H9 (cell line): Measurements from ENCODE around the gene TRMT11. TPM values are rescaled to one million over a fixed set of nuclear protein-coding genes. Genes with fewer than 3 reads are reported as not detected.

Experiments used
- DNase-seq: peaks from one replicate; pipeline ENCODE4 v3.0.0-alpha.2; 2017
- H2AFZ ChIP-seq: one replicate; pipeline ENCODE4 v1.6.1; 2013; ENCODE audit warnings: mild to moderate bottlenecking, low read length, control low read depth, moderate library complexity
- H2AK5ac ChIP-seq: 2 replicates; pipeline ENCODE4 v1.6.1; 2013; ENCODE audit warnings: low read length, control low read depth, mixed read lengths; ENCODE audit not compliant: insufficient read length
- H2BK120ac ChIP-seq: one replicate; pipeline ENCODE4 v1.6.1; 2013; ENCODE audit warnings: low read depth, mild to moderate bottlenecking, low read length, control low read depth, inconsistent platforms; ENCODE audit not compliant: poor library complexity, severe bottlenecking
- H2BK12ac ChIP-seq: 2 replicates; pipeline ENCODE4 v1.6.1; 2013; ENCODE audit warnings: low read length, control low read depth, mixed read lengths, low read depth; ENCODE audit not compliant: insufficient read length
- H2BK15ac ChIP-seq: 2 replicates; pipeline ENCODE4 v1.6.1; 2013; ENCODE audit warnings: low read depth, low read length, control low read depth
- H2BK20ac ChIP-seq: one replicate; pipeline ENCODE4 v1.6.1; 2013; ENCODE audit warnings: low read depth, mild to moderate bottlenecking, low read length, control low read depth, inconsistent platforms; ENCODE audit not compliant: poor library complexity, severe bottlenecking
- H2BK5ac ChIP-seq: 2 replicates; pipeline ENCODE4 v1.6.1; 2013; ENCODE audit warnings: low read length, control low read depth, mixed read lengths; ENCODE audit not compliant: insufficient read length
- H3K14ac ChIP-seq: 2 replicates; pipeline ENCODE4 v1.6.1; 2013; ENCODE audit warnings: low read length, control low read depth; ENCODE audit not compliant: insufficient read depth
- H3K18ac ChIP-seq: 2 replicates; pipeline ENCODE4 v1.6.1; 2013; ENCODE audit warnings: low read depth, mild to moderate bottlenecking, mixed read lengths, low read length, control low read depth; ENCODE audit not compliant: insufficient read length
- H3K23ac ChIP-seq: 2 replicates; pipeline ENCODE4 v1.6.1; 2013; ENCODE audit warnings: low read length, control low read depth, mixed read lengths, low read depth; ENCODE audit not compliant: insufficient read length
- H3K23me2 ChIP-seq: 2 replicates; pipeline ENCODE4 v1.6.1; 2013; ENCODE audit warnings: low read depth, mild to moderate bottlenecking, mixed read lengths, low read length, control low read depth; ENCODE audit not compliant: insufficient read length, poor library complexity, severe bottlenecking
- H3K27ac ChIP-seq: 2 replicates; pipeline ENCODE4 v1.5.1; 2013; ENCODE audit warnings: low read length, control low read depth, mixed read lengths, low read depth; ENCODE audit not compliant: insufficient read length
- H3K27me3 ChIP-seq: 2 replicates; pipeline ENCODE4 v1.6.1; 2013; ENCODE audit warnings: low read length, control low read depth, inconsistent platforms; ENCODE audit not compliant: insufficient read depth
- H3K4ac ChIP-seq: 2 replicates; pipeline ENCODE4 v1.6.1; 2013; ENCODE audit warnings: low read depth, mild to moderate bottlenecking, control low read depth, inconsistent platforms, low read length, moderate library complexity
- H3K4me1 ChIP-seq: 2 replicates; pipeline ENCODE4 v1.6.1; 2013; ENCODE audit warnings: low read length, control low read depth, inconsistent platforms; ENCODE audit not compliant: insufficient read depth
- H3K4me2 ChIP-seq: 2 replicates; pipeline ENCODE4 v1.6.1; 2013; ENCODE audit warnings: low read length, control low read depth, mixed read lengths; ENCODE audit not compliant: insufficient read length, insufficient read depth
- H3K56ac ChIP-seq: 2 replicates; pipeline ENCODE4 v1.6.1; 2013; ENCODE audit warnings: low read depth, mild to moderate bottlenecking, mixed read lengths, low read length, control low read depth; ENCODE audit not compliant: insufficient read length
- H3K79me1 ChIP-seq: 2 replicates; pipeline ENCODE4 v1.6.1; 2013; ENCODE audit warnings: low read depth, mild to moderate bottlenecking, moderate library complexity, low read length, control low read depth, inconsistent platforms; ENCODE audit not compliant: insufficient read depth, poor library complexity, severe bottlenecking
- H3K79me2 ChIP-seq: 2 replicates; pipeline ENCODE4 v1.6.1; 2013; ENCODE audit warnings: low read length, control low read depth, inconsistent platforms; ENCODE audit not compliant: insufficient read depth
- H3K9ac ChIP-seq: 2 replicates; pipeline ENCODE4 v1.6.1; 2013; ENCODE audit warnings: low read length, control low read depth, mixed read lengths; ENCODE audit not compliant: insufficient read length; ENCODE audit errors: extremely low read depth
- H3K9me3 ChIP-seq: one replicate; pipeline ENCODE4 v1.6.1; 2013; ENCODE audit warnings: low read depth, low read length, inconsistent platforms; ENCODE audit not compliant: control insufficient read depth
- H3T11ph ChIP-seq: one replicate; pipeline ENCODE4 v1.6.1; 2013; ENCODE audit warnings: mild to moderate bottlenecking, low read length, control low read depth, inconsistent platforms
- H4K20me1 ChIP-seq: one replicate; pipeline ENCODE4 v1.6.1; 2013; ENCODE audit not compliant: control insufficient read depth, insufficient read length, insufficient read depth
- H4K5ac ChIP-seq: 2 replicates; pipeline ENCODE4 v1.6.1; 2013; ENCODE audit warnings: low read depth, mild to moderate bottlenecking, mixed read lengths, low read length, control low read depth; ENCODE audit not compliant: insufficient read length
- H4K8ac ChIP-seq: replicated peaks from 2 replicates; pipeline ENCODE4 v1.6.1; 2013; ENCODE audit warnings: low read length, control low read depth, mixed read lengths, low read depth; ENCODE audit not compliant: insufficient read length
- H4K91ac ChIP-seq: 2 replicates; pipeline ENCODE4 v1.6.1; 2013; ENCODE audit warnings: low read depth, mild to moderate bottlenecking, moderate library complexity, mixed read lengths, low read length, control low read depth; ENCODE audit not compliant: insufficient read length
- H3K27ac Mint-ChIP-seq, 3 experiments: 2 replicates in 2 of 3; 3 replicates in 1 of 3; pipeline ENCODE4 v1.8.0; 2020 to 2021; ENCODE audit warnings: mixed read lengths in 3 of 3, mild to moderate bottlenecking in 1 of 3, moderate library complexity in 1 of 3
- H3K27me3 Mint-ChIP-seq: 2 replicates; pipeline ENCODE4 v1.8.0; 2021; ENCODE audit warnings: low read depth, mild to moderate bottlenecking, moderate library complexity, mixed read lengths
- H3K36me3 Mint-ChIP-seq, 3 experiments: 2 replicates in 2 of 3; 3 replicates in 1 of 3; pipeline ENCODE4 v1.8.0; 2020 to 2021; ENCODE audit warnings: low read depth in 3 of 3, mixed read lengths in 3 of 3; ENCODE audit not compliant: insufficient read depth in 1 of 3
- H3K4me1 Mint-ChIP-seq, 2 experiments: 2 replicates each; pipeline ENCODE4 v1.8.0; 2020; ENCODE audit warnings: mixed read lengths in 2 of 2
- H3K4me3 Mint-ChIP-seq, 2 experiments: 2 replicates in 1 of 2; 3 replicates in 1 of 2; pipeline ENCODE4 v1.8.0; 2020 to 2021; ENCODE audit warnings: mild to moderate bottlenecking in 2 of 2, mixed read lengths in 2 of 2, moderate library complexity in 1 of 2
- H3K9me3 Mint-ChIP-seq, 2 experiments: 2 replicates in 1 of 2; 3 replicates in 1 of 2; pipeline ENCODE4 v1.8.0; 2020; ENCODE audit warnings: mild to moderate bottlenecking in 2 of 2, mixed read lengths in 2 of 2, moderate library complexity in 1 of 2
- CTCF ChIP-seq: fragments of 200-600 bp; sonication (generic); conservative IDR thresholded peaks from 3 replicates; pipeline ENCODE4 v1.8.0; 2021; ENCODE audit warnings: antibody characterized with exemption, mild to moderate bottlenecking
- WGBS: extraction: QIAGEN DNeasy Blood & Tissue Kit; methylation state at CpG from one replicate; pipeline ENCODE4 v1.1.7; 2013; ENCODE audit warnings: missing lambda C conversion rate, low lambda C conversion rate, mixed read lengths; ENCODE audit not compliant: insufficient read length; ENCODE audit errors: extremely low coverage; 5-methylcytosine and 5-hydroxymethylcytosine counted together
- total RNA-seq: library from RNA; stranded (reverse); gene quantifications from 2 replicates; pipeline ENCODE4 v1.2.1, GENCODE V29; 2021

TRMT11 gene
- total RNA-seq, 1 experiment from 2014 or later, result 31.1 TPM

GRCh38 chr6:126064257-126064747 is 78.0 kb downstream of the TRMT11 start:
- WGBS, result no CpG with 5 or more reads among the region's 4 CpGs
- Histone ChIP-seq H2BK5ac (no peak overlapping the region), H3K23me2 (no peaks in the 10 kb centered on the region), H3K9ac (no peak overlapping the region), H3K27me3 (no peaks in the 10 kb centered on the region), H3K14ac (no peak overlapping the region), H2BK12ac (no peak overlapping the region), H3K56ac (no peak overlapping the region), H4K5ac (no peak overlapping the region), H3K23ac (no peak overlapping the region), H2AK5ac (no peak overlapping the region), H4K91ac (no peak overlapping the region), H3K4ac (no peak overlapping the region), H3K4me1 (no peaks in the 10 kb centered on the region; the same call in 1 of the 2 replicates), H3K4me2 (no peak overlapping the region), H3K27ac (no peak overlapping the region), H2BK20ac (no peak overlapping the region), H3T11ph (no peak overlapping the region), H2BK120ac (no peak overlapping the region), H2AFZ (no peak overlapping the region), H3K9me3 (no peaks in the 10 kb centered on the region), H4K20me1 (no peaks in the 10 kb centered on the region), H3K79me1 (no peaks in the 10 kb centered on the region), H3K18ac (no peak overlapping the region), H4K8ac (no peak overlapping the region), H2BK15ac (no peak overlapping the region), H3K79me2 (no peaks in the 10 kb centered on the region)
- no peak for DNase-seq
- Mint-ChIP-seq H3K27ac (peak overlapping the region in 1 of 3 experiments; percentile 16; a peak in 1 of 7 replicates), H3K36me3 (no peaks in the 10 kb centered on the region; a peak in 1 of 7 replicates), H3K9me3 (no peaks in the 10 kb centered on the region), H3K4me3 (no peak overlapping the region), H3K27me3 (no peaks in the 10 kb centered on the region), H3K4me1 (peaks cover 11 to 16% of the 10 kb centered on the region in 2 experiments)
- TF ChIP-seq CTCF, result no peak
